GM21737 (cell line): ENCODE measurements around the gene IL1RL2.

ENCODE experiments used
- ATAC-seq: cut with Tn5 transposase; IDR thresholded peaks from one replicate; pipeline ENCODE4 v1.9.1; 2021; ENCODE audit warnings: mild to moderate bottlenecking, moderate library complexity; ENCODE audit not compliant: unreplicated experiment

IL1RL2 gene

DNA sequence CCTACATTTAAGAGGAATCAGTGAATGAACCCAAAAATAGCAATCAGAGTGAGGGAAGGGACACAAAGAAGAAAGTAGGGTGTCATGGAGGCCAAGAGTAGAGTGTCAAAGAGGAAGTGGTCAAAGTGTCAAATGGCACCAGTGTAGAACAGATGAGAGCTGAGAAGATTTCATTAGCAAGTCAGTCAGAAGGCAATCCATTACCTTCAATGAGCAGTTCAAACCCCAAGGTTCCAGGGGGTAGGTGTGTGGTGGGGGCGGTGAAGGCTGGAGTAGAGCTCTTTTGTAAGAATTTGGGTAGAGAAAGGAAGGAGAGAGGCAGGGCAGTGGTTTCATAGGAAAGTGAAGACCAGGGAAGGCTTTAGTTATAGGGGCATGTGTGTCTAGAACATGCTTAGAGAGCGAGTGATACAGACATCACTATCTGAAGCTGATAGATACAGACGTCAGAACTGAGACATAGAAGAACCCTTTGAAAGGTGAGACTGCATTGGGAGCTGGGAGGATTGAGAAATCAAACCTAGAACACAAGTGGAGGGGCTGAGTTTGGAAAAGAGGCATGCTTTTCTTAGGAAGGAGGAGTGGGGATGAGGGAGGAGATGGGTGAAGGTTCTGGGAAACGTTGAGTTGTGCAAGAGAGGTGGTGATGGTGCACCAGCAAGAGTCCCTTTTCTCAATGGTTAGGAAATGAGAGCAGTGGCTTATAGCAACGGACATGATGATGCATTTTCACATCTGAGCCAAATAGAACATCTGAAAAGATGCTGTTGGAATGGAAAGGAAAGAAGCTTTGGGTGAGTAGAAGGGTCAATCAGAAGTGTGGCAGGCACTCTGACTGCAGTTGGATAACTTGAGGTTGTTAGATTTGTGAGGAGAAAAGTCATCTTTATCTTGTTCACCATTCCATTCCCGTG is 75.7 kb downstream of the IL1RL2 start:
- no peak for ATAC-seq

DNA sequence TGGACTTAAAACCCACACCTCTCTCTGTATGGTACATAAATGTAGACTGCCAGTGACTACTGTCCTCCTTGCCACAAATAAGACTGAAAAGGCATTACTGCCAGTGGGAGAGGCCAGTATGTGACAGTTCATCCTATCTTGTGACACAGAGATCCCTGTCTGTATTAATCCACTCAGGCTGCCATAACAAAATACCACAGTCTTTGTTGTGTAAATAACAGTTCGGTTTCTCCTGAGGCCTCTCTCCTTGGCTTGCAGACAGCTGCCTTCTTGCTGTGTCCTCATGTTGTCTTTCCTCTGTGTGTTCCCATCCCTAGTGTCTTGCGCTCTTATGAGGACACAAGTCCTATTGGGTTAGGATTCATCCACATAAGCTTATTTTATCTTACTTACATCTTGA is 78.1 kb downstream of the IL1RL2 start:
- no peak for ATAC-seq

DNA sequence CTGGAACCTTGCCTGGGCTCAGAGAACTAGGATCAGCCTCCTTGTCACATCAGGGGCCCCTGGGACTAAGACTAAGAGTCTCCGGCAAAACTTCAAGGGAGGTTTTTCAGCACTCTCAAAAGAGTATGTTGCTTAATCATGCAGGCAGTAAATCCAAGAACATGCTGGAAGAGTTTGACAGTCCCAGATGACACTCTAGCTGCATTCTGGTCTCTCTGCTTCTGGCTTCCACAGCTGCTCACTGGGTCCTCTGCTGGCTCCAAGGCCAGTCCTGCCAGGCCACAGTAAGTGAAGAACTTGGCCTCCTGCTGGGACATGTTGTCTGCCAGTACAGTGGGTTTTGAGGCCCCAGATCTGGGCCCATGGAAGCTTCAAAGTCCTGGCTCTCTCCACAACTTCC is 79.4 kb downstream of the IL1RL2 start:
- ATAC-seq, result no peak

DNA sequence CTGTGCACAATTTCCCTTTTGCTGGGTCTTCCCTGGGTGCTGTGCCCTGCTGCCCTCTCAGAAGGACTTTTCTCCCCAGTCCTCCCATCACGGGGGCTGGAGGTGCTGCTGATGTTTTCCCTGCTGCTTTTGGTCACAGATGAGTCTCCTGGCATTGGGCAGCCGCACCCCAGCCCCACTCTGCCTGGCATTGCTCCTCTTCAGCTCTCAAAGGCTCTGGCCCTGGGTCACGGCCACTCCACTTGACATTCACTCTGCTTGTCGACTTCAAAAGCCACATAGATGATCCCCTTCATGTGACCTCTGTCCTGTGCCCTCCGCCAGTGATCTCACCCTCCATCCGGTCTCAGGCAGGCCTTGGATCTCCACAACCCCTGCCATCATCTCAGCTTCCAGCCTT is 81.0 kb downstream of the IL1RL2 start:
- ATAC-seq, result no peak

DNA sequence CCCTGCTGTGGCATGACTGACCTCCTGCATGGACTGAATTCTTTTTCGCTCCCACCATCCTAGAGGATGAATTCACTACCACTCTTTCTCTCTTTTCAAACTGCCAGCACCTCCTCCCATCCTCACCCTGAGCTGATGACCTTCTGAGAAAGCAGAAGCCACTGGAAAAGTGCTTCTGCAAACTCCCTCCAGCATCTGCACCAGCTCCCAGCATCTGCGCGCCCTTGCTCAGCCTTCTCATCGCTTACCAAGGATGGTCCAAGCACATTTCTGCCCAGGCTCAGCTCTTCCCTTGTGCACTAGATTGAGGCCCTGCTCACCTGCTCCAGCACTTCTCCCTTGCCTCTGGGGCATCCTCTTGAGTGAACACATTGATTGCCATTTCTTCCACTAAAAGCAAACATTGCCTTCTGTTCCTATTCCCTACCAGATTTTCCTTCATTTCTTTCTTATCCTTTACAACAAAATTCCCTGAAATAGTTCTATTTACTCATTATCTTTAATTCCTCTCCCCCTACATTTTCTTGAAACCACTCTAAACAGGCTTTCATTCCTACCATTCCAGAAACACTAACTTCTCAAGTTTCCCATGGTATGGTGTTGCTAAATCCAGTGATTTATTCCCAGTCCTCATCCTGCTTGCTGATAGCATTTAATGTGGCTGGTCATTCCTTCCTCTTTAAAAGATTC is 81.8 kb downstream of the IL1RL2 start:
- no peak for ATAC-seq

DNA sequence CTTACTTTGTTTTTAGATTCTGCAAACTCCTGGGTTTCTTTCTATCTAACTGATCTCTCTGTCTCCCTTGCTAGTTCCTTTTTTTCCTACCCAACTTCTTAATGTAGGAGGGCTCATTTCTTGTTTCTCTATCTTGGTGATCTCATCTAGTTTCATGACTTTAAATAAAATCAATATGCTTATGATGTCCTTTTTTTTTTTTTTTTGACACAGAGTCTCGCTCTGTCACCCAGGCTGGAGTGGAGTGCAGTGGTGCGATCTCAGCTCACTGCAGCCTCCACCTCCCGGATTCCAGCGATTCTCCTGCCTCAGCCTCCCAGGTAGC is 82.3 kb downstream of the IL1RL2 start:
- no peak for ATAC-seq

DNA sequence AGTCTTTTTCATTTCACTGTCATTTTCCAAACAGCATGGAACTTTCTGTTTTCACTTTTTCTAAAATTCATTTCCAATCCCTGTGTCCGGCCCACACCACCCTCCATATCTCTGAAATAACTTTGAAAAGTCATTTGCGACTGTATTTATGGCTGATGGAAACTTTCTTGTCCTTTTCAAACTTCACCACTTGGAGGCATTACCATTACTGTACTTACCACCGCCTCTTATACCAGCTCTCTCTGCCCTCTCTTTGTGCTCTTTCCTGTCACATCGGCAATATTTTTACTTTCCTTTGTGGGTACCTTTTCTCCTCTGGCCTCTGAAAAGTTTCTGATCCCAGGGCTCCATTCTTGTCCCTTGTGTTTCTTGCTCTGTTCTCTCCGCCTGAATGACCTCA is 85.0 kb downstream of the IL1RL2 start:
- ATAC-seq, result no peak

DNA sequence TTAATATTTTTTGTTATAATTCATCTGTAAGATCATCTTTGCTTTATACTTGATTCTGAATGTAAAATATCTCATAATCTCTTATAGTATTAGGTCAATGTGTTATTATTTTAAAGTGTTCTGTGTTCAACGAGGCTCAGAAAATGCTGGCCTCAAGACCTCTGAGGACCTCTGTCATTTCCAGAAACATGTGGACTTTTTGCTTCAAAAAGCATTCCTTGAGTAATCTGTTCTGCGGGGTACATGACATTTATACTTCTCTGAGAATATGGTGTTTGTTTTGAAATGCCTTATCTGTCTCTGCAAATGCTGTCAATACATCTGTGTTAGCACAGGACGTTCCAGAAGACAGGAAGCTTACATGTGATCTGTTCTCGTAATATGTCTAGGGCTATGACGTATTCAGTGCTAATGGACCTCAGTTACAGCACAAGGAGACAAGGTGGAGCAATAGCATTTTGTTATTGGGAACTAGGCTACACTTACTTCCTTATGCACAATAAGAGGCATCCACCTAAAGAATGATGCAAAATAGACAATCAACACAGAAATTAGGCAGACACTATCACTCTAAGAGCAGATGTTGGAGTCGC is 86.9 kb downstream of the IL1RL2 start:
- no peak for ATAC-seq

DNA sequence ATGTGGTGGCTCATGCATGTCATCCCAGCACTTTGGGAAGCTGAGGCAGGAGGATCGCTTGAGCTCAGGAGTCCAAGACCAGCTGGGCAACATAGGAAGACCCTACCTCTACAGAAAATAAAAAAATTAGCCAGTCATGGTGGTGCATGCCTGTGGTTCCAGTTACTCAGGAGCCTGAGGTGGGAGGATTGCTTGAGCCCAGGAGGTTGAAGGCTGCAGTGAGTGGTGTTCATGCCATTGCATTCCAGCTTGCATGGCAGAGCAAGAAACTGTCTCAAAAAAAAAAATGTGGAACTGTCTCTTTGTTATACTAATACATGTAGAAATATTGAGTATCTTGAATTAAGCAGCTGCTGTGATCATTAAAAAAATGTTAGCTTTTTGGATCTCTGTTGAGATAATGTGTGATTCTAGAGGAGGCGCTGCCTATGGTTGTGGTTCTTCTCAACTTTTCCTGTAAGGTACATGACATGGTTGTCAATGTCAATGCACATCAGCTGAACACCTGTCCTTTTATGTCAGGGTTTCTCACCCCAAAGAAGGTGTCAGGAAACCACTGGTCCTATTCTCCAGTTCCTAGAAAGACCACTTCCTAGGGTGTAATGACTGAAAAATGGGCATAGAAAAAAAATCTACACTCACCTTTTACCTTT is 89.9 kb downstream of the IL1RL2 start:
- no peak for ATAC-seq

DNA sequence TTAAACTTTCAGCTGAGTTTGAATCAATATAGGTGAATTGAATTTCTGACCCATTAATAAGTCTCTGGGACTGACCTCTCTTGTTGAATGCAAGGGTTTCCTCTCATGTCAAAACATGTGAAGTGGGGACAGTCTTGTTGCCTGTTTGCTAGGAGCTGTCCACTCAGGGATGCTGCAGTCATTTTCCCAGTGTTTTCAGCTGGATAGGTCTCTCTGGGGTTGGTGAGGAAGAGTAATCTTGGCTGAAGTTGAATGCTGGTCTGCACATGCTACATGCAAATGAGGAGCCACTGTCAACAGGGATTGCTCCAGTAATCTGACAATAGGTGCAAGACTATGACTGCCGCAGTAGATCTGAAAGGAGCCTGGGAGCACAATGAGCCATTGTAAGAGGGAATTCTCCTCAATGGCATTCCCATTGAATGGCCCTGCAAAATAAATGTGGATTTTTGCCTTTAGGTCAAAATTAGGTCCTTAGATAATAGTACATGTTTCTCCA is 90.4 kb downstream of the IL1RL2 start:
- ATAC-seq, result no peak

DNA sequence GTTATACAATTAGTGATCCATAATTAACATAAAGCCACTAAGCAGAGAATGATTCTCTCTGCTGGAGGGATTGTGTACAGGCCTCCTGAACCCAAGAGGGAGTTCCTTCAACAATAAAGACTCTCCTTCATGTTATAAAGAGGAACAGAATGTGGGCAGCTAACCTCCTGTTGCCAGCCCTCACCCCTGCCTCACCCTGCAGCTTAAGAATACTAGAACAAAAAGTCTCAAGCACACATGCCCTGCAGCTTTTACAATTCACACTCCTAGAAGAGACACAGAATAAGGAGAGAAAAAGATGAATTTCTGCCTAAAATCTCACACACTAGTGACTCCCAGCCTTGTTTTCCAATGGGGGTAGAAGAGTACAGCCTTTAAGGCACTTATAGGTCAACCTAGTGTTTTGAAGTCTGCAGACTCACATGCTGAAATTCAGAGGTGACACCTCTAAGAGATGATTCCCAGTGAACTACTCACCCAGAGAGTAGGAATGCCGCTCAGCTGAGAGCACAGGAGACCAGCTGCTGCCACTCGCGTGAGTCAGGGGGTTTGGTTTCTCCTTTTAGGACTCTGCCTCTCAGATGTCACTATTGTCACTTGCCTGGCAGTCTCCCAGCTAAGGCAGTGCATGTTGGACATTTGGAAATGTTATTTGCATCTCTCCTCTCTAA is 92.0 kb downstream of the IL1RL2 start:
- ATAC-seq, result no peak

DNA sequence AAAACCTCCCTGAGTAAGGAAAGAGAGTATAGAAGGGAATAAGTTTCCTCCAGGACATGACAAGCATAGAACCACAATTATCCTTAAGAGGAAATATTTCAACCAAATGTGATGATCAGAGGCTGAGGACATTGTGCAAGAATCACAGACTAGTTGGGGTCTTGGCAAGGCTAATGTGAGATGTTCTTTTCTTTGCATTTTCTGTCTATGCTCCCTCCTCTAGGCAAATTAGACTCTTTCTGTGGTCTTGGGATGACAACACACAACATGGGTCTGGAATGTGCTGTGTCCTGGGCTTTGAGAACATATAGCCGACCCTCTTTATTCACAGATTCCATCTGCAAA is 92.5 kb downstream of the IL1RL2 start:
- no peak for ATAC-seq

DNA sequence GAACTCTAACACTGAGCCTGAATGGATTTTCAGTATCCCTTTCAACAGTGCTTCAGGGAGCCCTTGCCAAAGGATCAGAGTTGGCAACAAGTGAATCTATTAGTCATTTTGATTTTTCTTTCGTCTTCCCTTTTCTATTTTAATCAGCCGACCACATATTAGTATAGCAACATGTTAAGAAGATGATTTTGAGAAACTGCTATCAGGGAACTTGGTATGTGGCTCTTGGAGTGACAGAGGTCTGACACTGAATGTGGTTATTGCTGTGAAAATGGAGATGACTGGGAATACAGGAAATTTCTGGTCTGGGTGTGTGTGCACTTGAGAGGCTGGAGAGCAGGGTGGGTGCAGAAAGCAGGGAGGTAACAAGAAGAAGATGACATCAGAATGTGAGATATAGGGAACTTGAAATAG is 95.9 kb downstream of the IL1RL2 start:
- ATAC-seq, result no peak

DNA sequence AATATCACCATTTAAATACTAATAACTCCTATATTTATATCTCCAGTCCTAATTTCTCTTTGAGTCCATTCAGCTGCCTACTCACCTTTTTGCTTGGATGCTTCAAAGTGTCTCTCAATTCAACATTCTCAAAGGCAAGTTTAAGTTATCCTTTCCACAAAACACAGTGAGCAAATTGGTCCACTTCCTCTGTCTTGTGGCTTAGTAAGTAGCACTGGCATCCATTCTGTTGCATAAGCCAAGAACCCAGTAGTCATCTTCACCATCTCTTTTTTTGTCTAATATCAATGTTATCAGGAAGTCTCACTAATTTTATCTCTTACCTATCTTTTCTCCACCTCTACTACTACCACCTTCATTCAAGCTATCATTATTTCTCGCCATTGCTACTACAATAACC is 97.2 kb downstream of the IL1RL2 start:
- ATAC-seq, result no peak

DNA sequence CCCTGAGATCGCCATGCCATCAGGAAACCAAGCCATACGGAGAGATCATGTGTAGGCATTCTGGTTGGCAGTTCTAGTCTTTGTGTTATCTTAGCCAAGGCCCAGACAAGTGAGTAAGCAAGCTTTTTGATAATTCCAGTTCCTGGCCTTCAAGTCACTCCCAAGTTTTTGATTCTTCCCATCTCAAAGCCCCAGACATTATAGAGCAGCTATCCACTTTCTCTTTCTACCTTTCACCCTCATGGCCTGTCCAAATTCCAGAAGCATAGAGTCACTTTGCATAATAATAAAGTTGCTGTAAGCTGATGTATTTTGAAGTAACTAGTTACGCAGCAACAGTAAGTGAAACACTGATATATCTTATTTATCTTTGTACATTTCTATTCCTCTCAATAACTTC is 97.8 kb downstream of the IL1RL2 start:
- no peak for ATAC-seq

DNA sequence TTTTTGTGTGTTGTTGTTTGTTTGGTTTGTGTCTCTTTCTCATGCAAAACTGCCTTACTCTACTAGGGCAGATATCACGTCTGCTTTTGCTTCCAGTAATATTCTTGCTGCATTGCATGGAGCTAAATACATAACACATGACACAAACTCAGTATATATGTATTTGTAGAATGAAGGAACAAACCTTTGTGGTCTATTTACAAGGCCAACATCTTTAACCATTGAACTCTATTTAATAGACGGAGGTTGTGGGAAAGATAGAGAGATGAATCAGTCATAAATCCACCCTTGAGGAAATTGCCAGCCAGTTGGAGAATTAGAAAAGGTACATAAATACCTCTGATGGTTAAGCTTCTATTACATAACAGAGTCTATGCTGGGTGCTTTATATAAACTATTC is 98.5 kb downstream of the IL1RL2 start:
- no peak for ATAC-seq

DNA sequence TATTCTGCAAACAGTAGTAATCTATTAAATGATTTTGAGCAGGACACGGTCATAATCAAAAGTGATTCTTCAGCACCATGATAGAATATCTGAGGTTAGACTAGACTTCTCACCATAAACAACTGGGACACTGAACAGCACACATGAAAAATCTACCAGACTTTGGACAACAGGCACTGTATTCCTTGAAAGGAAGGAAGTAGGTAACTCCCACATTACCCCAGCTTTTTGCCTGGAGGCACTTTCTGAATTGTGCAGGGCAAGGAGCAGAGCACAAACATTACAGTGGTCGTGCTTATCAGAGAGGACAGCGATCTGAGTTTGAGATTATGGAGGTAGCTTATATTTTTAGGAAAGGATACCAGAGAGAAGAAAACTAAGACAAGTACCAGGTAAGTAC is 99.2 kb downstream of the IL1RL2 start:
- ATAC-seq, result no peak

DNA sequence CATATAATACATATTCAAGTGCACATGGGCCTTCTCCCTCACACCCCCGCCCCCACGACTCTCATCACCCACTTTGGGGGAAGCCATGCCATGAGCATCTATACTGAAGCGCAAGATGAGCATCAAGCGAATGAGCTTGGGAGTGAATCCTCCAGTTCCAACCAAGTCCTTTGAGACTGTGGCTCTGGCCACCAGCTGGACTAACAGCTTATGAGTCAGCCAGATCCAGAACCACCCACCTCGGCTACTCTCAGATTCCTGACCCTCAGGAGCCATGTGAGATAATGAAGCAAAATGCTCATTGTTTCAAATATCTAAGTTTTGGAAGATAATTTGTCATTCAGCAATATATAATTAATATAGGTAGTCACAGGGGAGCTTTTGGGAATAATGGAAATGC is 102.3 kb downstream of the IL1RL2 start:
- no peak for ATAC-seq
